IMR-90 (cell line): ENCODE results near the gene ARHGEF1. TPM values are rescaled to one million over a fixed set of nuclear protein-coding genes. Genes with fewer than 3 reads are reported as not detected.

ENCODE experiments used
- ATAC-seq: fragments of 200-7000 bp; cut with Tn5 transposase; 2 replicates; pipeline ENCODE4 v1.9.1; 2020; ENCODE audit warnings: low read depth, mild to moderate bottlenecking, moderate library complexity
- BruUV-seq: library from RNA; stranded (reverse); fragments of 400-500 nt; replicated peaks from 2 replicates; lab custom pipeline; 2021; lab: Mats Ljungman, UMichigan
- CTCF ChIA-PET: fragments of 300-600 bp; formaldehyde crosslinking; extraction: SDS; loops from one replicate; lab custom pipeline; 2021; ENCODE audit warnings: antibody characterized with exemption; lab: Yijun Ruan, JAX
- POLR2A ChIA-PET: fragments of 300-600 bp; sonication (Branson Sonifier 250); formaldehyde crosslinking; loops from one replicate; lab custom pipeline; 2022; ENCODE audit warnings: antibody characterized with exemption; ENCODE audit not compliant: unreplicated experiment; lab: Charles Lee
- DNase-seq: peaks from one replicate; pipeline ENCODE4 v3.0.0; 2013
- H2AFZ ChIP-seq: replicated peaks from 2 replicates; pipeline ENCODE3; 2013; ENCODE audit warnings: low read length, mild to moderate bottlenecking; ENCODE audit not compliant: poor library complexity
- H2AK5ac ChIP-seq: 2 replicates; pipeline ENCODE4 v1.6.1; 2013; ENCODE audit warnings: low read depth, low read length, inconsistent platforms
- H2AK9ac ChIP-seq: replicated peaks from 2 replicates; pipeline ENCODE3; 2013; ENCODE audit warnings: mild to moderate bottlenecking, low read depth, low read length, moderate library complexity; ENCODE audit not compliant: poor library complexity
- H2BK120ac ChIP-seq: 2 replicates; pipeline ENCODE4 v1.6.1; 2013; ENCODE audit warnings: low read depth, low read length, inconsistent platforms
- H2BK15ac ChIP-seq: 3 replicates; pipeline ENCODE4 v1.6.1; 2013; ENCODE audit warnings: low read depth, low read length, inconsistent platforms
- H2BK20ac ChIP-seq: 2 replicates; pipeline ENCODE4 v1.6.1; 2013; ENCODE audit warnings: low read depth, mild to moderate bottlenecking, inconsistent platforms, low read length, moderate library complexity
- H2BK5ac ChIP-seq: 2 replicates; pipeline ENCODE4 v1.6.1; 2013; ENCODE audit warnings: mild to moderate bottlenecking, low read depth, low read length, inconsistent platforms; ENCODE audit not compliant: poor library complexity, severe bottlenecking
- H3K14ac ChIP-seq: replicated peaks from 2 replicates; pipeline ENCODE4 v1.6.1; 2013; ENCODE audit warnings: low read depth, low read length, inconsistent platforms
- H3K18ac ChIP-seq: 2 replicates; pipeline ENCODE4 v1.6.1; 2013; ENCODE audit warnings: low read depth, low read length, control low read depth
- H3K23ac ChIP-seq: 2 replicates; pipeline ENCODE4 v1.6.1; 2013; ENCODE audit warnings: low read depth, low read length, inconsistent platforms
- H3K27ac ChIP-seq: 2 replicates; pipeline ENCODE4 v1.5.1; 2013; ENCODE audit warnings: mild to moderate bottlenecking, control low read depth, low read length; ENCODE audit not compliant: insufficient read depth
- H3K27me3 ChIP-seq: 2 replicates; pipeline ENCODE4 v1.6.1; 2013; ENCODE audit warnings: low read length; ENCODE audit not compliant: control insufficient read depth, insufficient read depth
- H3K36me3 ChIP-seq: 2 replicates; pipeline ENCODE4 v1.6.1; 2013; ENCODE audit warnings: low read length, mixed read lengths; ENCODE audit not compliant: control insufficient read depth, insufficient read depth
- H3K4ac ChIP-seq: 2 replicates; pipeline ENCODE4 v1.6.1; 2013; ENCODE audit warnings: low read depth, low read length, inconsistent platforms
- H3K4me1 ChIP-seq: 2 replicates; pipeline ENCODE4 v1.6.1; 2013; ENCODE audit warnings: low read length, mixed read lengths; ENCODE audit not compliant: control insufficient read depth, insufficient read depth
- H3K4me2 ChIP-seq: 2 replicates; pipeline ENCODE4 v1.6.1; 2013; ENCODE audit warnings: low read depth, mild to moderate bottlenecking, control low read depth, low read length, moderate library complexity
- H3K4me3 ChIP-seq: 2 replicates; pipeline ENCODE4 v1.5.1; 2013; ENCODE audit warnings: low read depth, mild to moderate bottlenecking, control low read depth, low read length, moderate library complexity; ENCODE audit not compliant: insufficient read depth
- H3K56ac ChIP-seq: 2 replicates; pipeline ENCODE4 v1.6.1; 2013; ENCODE audit warnings: low read length, inconsistent platforms; ENCODE audit not compliant: insufficient read depth; ENCODE audit errors: extremely low read depth
- H3K79me1 ChIP-seq, 2 experiments: 2 replicates each; pipeline ENCODE4 v1.6.1; 2013; ENCODE audit warnings: low read length in 2 of 2, inconsistent platforms in 1 of 2, low read depth in 1 of 2
- H3K9ac ChIP-seq: 2 replicates; pipeline ENCODE4 v1.6.1; 2013; ENCODE audit warnings: low read depth, low read length, control low read depth
- H3K9me1 ChIP-seq: 2 replicates; pipeline ENCODE4 v1.6.1; 2013; ENCODE audit warnings: low read length, inconsistent platforms; ENCODE audit not compliant: insufficient read depth
- H3K9me3 ChIP-seq: 2 replicates; pipeline ENCODE4 v1.6.1; 2013; ENCODE audit warnings: low read length; ENCODE audit not compliant: control insufficient read depth, insufficient read depth
- H4K20me1 ChIP-seq: 2 replicates; pipeline ENCODE4 v1.6.1; 2013; ENCODE audit warnings: low read length, inconsistent platforms; ENCODE audit not compliant: insufficient read depth
- H4K5ac ChIP-seq: 2 replicates; pipeline ENCODE4 v1.6.1; 2013; ENCODE audit warnings: mild to moderate bottlenecking, low read depth, low read length, control low read depth
- H4K8ac ChIP-seq, 2 experiments: 2 replicates each; pipeline ENCODE4 v1.6.1; 2013; ENCODE audit warnings: low read depth in 2 of 2, low read length in 2 of 2, control low read depth in 1 of 2, inconsistent platforms in 1 of 2
- H4K91ac ChIP-seq: 2 replicates; pipeline ENCODE4 v1.6.1; 2013; ENCODE audit warnings: low read depth, low read length, inconsistent platforms; ENCODE audit not compliant: insufficient read depth
- BHLHE40 ChIP-seq: fragments of 150-350 bp; IDR thresholded peaks from 2 replicates; pipeline ENCODE4 v1.6.1; 2016; ENCODE audit warnings: mild to moderate bottlenecking, low read depth, low read length
- MAZ ChIP-seq: IDR thresholded peaks from 2 replicates; pipeline ENCODE4 v1.6.1; 2012; ENCODE audit warnings: low read depth, mild to moderate bottlenecking, low read length, improper control_type of control experiment, moderate library complexity, borderline replicate concordance
- WGBS, 2 experiments: methylation state at CpG; one replicate each; pipeline versions ENCODE4 v1.1.5 to v1.1.7; 2013; ENCODE audit warnings: missing lambda C conversion rate in 2 of 2; ENCODE audit not compliant: insufficient read length in 1 of 2; ENCODE audit errors: extremely low coverage in 2 of 2; 5-methylcytosine and 5-hydroxymethylcytosine counted together
- dilution Hi-C: fragments of 300-500 bp; cut with HindIII; formaldehyde crosslinking; loops from one replicate; pipeline ENCODE4 v1.14.3; 2018; ENCODE audit warnings: low sequenced_read_pairs; ENCODE audit not compliant: unreplicated experiment
- in situ Hi-C: fragments of 300-500 bp; cut with MboI; formaldehyde crosslinking; loops from 3 replicates; pipeline ENCODE4 v1.14.3; 2019; ENCODE audit warnings: low sequenced_read_pairs, inconsistent platforms, mixed read lengths
- intact Hi-C: fragments of 100-400 bp; cut with micrococcal nuclease; formaldehyde crosslinking; loops from 2 replicates; pipeline ENCODE4 v1.10.0; 2022
- polyA plus RNA-seq, 3 experiments: library from polyadenylated mRNA; depleted of rRNA; stranded (reverse); fragments of >200 nt; gene quantifications; 2 replicates each; pipeline ENCODE4 v1.2.3, GENCODE V29; 2012; ENCODE audit warnings: low replicate concordance in 1 of 3
- total RNA-seq: library from RNA; depleted of rRNA; stranded (reverse); fragments of >200 nt; gene quantifications from 2 replicates; pipeline ENCODE4 v1.2.3, GENCODE V29; 2012

ARHGEF1 gene
- total and polyA plus RNA-seq, 2 of the 4 experiments (the other 2 are of a cell fraction), result 11.5 to 47.1 TPM

DNA sequence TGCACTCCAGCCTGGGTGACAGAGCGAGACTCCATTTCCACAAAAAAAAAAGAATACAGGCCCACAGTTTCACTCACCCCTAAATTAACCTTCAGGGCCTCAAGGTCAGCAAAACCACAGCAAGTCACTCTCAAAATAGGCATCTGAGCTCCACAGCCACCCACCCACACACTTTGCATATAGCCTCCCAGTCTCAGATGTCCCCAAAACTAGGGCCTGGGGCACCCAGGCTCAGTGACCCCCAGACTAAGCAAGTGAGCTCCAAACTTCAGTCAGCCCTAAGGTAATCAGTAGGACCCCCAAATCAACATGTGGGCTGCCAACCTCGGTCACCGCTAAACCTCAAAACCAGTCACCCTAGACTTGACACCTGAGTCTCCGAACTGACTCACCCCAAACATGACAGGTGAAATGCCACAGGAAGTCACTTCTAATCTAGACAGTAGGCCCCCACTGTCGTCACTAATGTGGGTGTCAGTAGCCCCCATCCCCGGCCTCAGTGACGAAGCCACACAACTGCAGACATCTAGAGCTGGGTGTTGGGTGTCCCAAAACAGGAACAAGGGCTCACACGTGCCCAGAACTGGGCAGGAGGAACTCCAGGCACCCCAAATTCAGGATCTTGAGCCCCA lies 62.3 kb downstream of the ARHGEF1 start:
- BruUV-seq, result no TSS peak
- H2AK5ac ChIP-seq, result no peak overlapping the region
- no peak overlapping the region for H3K4ac ChIP-seq
- no peak overlapping the region for H4K8ac ChIP-seq
- intact Hi-C loops (no loop called here), dilution Hi-C loops (no loop called here), in situ Hi-C loops (loop anchor here (5.0 kb wide), 1 partner anchor 63 kb away; the partner anchor contains the start of gene ARHGEF1)
- no peak overlapping the region for H2BK20ac ChIP-seq
- H3K4me1 ChIP-seq, result no peaks in the 10 kb centered on the region
- H4K20me1 ChIP-seq, result no peaks in the 10 kb centered on the region
- no peak for DNase-seq
- no peak overlapping the region for H4K5ac ChIP-seq
- 69% methylated on average over 4 of the region's 8 CpGs; no CpG with 5 or more reads in 1 of the 2 experiments for WGBS, 2 experiments
- H3K18ac ChIP-seq, result no peak overlapping the region
- H3K9me1 ChIP-seq, result no peaks in the 10 kb centered on the region
- no peak overlapping the region for H3K4me3 ChIP-seq
- no peak overlapping the region for H2BK120ac ChIP-seq
- no peaks in the 10 kb centered on the region for H3K9me3 ChIP-seq
- no peak overlapping the region for H2BK15ac ChIP-seq
- TF ChIP-seq MAZ (no peak), BHLHE40 (no peak)
- no peak overlapping the region for H3K4me2 ChIP-seq
- H2AFZ ChIP-seq, result no peak overlapping the region
- no peak overlapping the region for H4K91ac ChIP-seq
- peaks cover 8% of the 10 kb centered on the region for H3K27me3 ChIP-seq
- H2BK5ac ChIP-seq, result no peak overlapping the region
- no peak overlapping the region for H3K23ac ChIP-seq
- no peak for ATAC-seq
- H3K9ac ChIP-seq, result no peak overlapping the region
- no peak overlapping the region for H2AK9ac ChIP-seq
- H3K36me3 ChIP-seq, result no peaks in the 10 kb centered on the region
- no peaks in the 10 kb centered on the region for H3K79me1 ChIP-seq
- no peak overlapping the region for H3K56ac ChIP-seq
- H3K14ac ChIP-seq, result no peak overlapping the region
- H3K27ac ChIP-seq, result no peak overlapping the region
- ChIA-PET POLR2A (interaction anchor here (0.7 kb wide), 1 partner anchor 44 kb away, joined by 7 read pairs; no protein-coding TSS in a partner anchor), CTCF (no interaction called here)
